Osteoblast (primary cell): ENCODE data around the gene DCLK2. TPM values are rescaled to one million over a fixed set of nuclear protein-coding genes. Genes with fewer than 3 reads are reported as not detected.

ENCODE experiments used
- DNase-seq: peaks from one replicate; pipeline ENCODE4 v3.0.0; 2011; ENCODE audit warnings: low spot score, mixed read lengths; ENCODE audit not compliant: insufficient read length; ENCODE audit errors: missing footprints
- H2AFZ ChIP-seq: 2 replicates; pipeline ENCODE4 v1.6.0; 2011; ENCODE audit warnings: mild to moderate bottlenecking, low read length
- H3K27ac ChIP-seq: 2 replicates; pipeline ENCODE4 v1.5.1; 2011; ENCODE audit warnings: mild to moderate bottlenecking, low read depth, low read length, moderate library complexity
- H3K27me3 ChIP-seq: 2 replicates; pipeline ENCODE4 v1.6.0; 2012; ENCODE audit warnings: mild to moderate bottlenecking, control low read depth, inconsistent platforms, low read length, moderate library complexity; ENCODE audit not compliant: insufficient read depth
- H3K36me3 ChIP-seq: 2 replicates; pipeline ENCODE4 v1.5.1; 2011; ENCODE audit warnings: mild to moderate bottlenecking, low read length, control low read depth, moderate library complexity; ENCODE audit not compliant: insufficient read depth
- H3K4me1 ChIP-seq: 2 replicates; pipeline ENCODE4 v1.5.1; 2011; ENCODE audit warnings: mild to moderate bottlenecking, low read length, control low read depth, moderate library complexity; ENCODE audit not compliant: insufficient read depth
- H3K4me2 ChIP-seq: 2 replicates; pipeline ENCODE4 v1.6.0; 2011; ENCODE audit warnings: mild to moderate bottlenecking, low read length; ENCODE audit not compliant: insufficient read depth
- H3K4me3 ChIP-seq: fragments of 200-600 bp; sonication (generic); 3 replicates; pipeline ENCODE4 v1.5.1; 2012; ENCODE audit warnings: mild to moderate bottlenecking, low read length, inconsistent platforms; ENCODE audit not compliant: insufficient read depth
- H3K79me2 ChIP-seq: 2 replicates; pipeline ENCODE4 v1.6.0; 2012; ENCODE audit warnings: mild to moderate bottlenecking, low read length, control low read depth, inconsistent platforms; ENCODE audit not compliant: insufficient read depth
- H3K9me3 ChIP-seq: 2 replicates; pipeline ENCODE4 v1.5.1; 2011; ENCODE audit warnings: low read depth, low read length, control low read depth
- H4K20me1 ChIP-seq: 2 replicates; pipeline ENCODE4 v1.6.0; 2012; ENCODE audit warnings: mild to moderate bottlenecking, low read length, control low read depth; ENCODE audit not compliant: insufficient read depth
- CTCF ChIP-seq: IDR thresholded peaks from 2 replicates; pipeline ENCODE4 v1.5.1; 2011; ENCODE audit warnings: mild to moderate bottlenecking, low read depth, low read length, moderate library complexity; ENCODE audit errors: extremely low read depth
- total RNA-seq: library from RNA; depleted of rRNA; stranded (reverse); fragments of >200 nt; gene quantifications from 2 replicates; pipeline ENCODE4 v1.2.3, GENCODE V29; 2012

DCLK2 gene
- total RNA-seq, 1 donor: 11.6 TPM

GRCh38 chr4:150209140-150209829, 131.0 kb downstream of the DCLK2 start:
- no peak overlapping the region for H3K27ac ChIP-seq
- DNase-seq: peak; percentile 63
- peaks cover 14% of the 10 kb centered on the region for H3K4me1 ChIP-seq
- H3K9me3 ChIP-seq: no peaks in the 10 kb centered on the region
- H3K4me2 ChIP-seq: no peak overlapping the region
- no peak overlapping the region for H3K4me3 ChIP-seq
- no peak overlapping the region for H2AFZ ChIP-seq
- no peaks in the 10 kb centered on the region for H3K27me3 ChIP-seq
- H3K79me2 ChIP-seq: no peaks in the 10 kb centered on the region
- H3K36me3 ChIP-seq: peaks cover 4% of the 10 kb centered on the region
- no peaks in the 10 kb centered on the region for H4K20me1 ChIP-seq
- peak; percentile 68 for TF ChIP-seq CTCF

- Histone ChIP-seq H4K20me1 (no peaks in the 10 kb centered on the region), H3K36me3 (peaks cover 4% of the 10 kb centered on the region), H3K27ac (no peak overlapping the region), H3K4me3 (no peak overlapping the region), H3K4me1 (peaks cover 14% of the 10 kb centered on the region), H3K27me3 (no peaks in the 10 kb centered on the region), H3K4me2 (no peak overlapping the region), H3K9me3 (no peaks in the 10 kb centered on the region), H3K79me2 (no peaks in the 10 kb centered on the region), H2AFZ (no peak overlapping the region)
- TF ChIP-seq CTCF: no peak
- no peak for DNase-seq
These were observed 132.8 kb downstream of the DCLK2 start for GRCh38 chr4:150211016-150211415.

GRCh38 chr4:150211799-150212445, 133.7 kb downstream of the DCLK2 start:
- H3K4me1 ChIP-seq: peaks cover 16% of the 10 kb centered on the region
- no peaks in the 10 kb centered on the region for H3K9me3 ChIP-seq
- no peak overlapping the region for H3K4me2 ChIP-seq
- H3K4me3 ChIP-seq: no peak overlapping the region
- no peak overlapping the region for H3K27ac ChIP-seq
- no peak overlapping the region for H2AFZ ChIP-seq
- no peaks in the 10 kb centered on the region for H3K27me3 ChIP-seq
- no peaks in the 10 kb centered on the region for H3K79me2 ChIP-seq
- H4K20me1 ChIP-seq: no peaks in the 10 kb centered on the region
- DNase-seq: no peak
- no peak for TF ChIP-seq CTCF
- H3K36me3 ChIP-seq: peaks cover 4% of the 10 kb centered on the region

GRCh38 chr4:150212485-150212884, 134.2 kb downstream of the DCLK2 start:
- no peak for DNase-seq
- H3K4me1 ChIP-seq: peaks cover 22% of the 10 kb centered on the region
- H3K27me3 ChIP-seq: no peaks in the 10 kb centered on the region
- no peak overlapping the region for H2AFZ ChIP-seq
- H3K9me3 ChIP-seq: no peaks in the 10 kb centered on the region
- no peaks in the 10 kb centered on the region for H4K20me1 ChIP-seq
- H3K79me2 ChIP-seq: no peaks in the 10 kb centered on the region
- TF ChIP-seq CTCF: no peak
- H3K4me3 ChIP-seq: no peak overlapping the region
- no peak overlapping the region for H3K27ac ChIP-seq
- H3K36me3 ChIP-seq: peaks cover 4% of the 10 kb centered on the region
- H3K4me2 ChIP-seq: no peak overlapping the region
